ENCODE data around the gene CD48. TPM values are rescaled to one million over a fixed set of nuclear protein-coding genes. Genes with fewer than 3 reads are reported as not detected.

CD48 gene
- total and polyA plus RNA-seq, 2 of the 4 experiments (the other 2 are of a cell fraction), result not detected

GRCh38 chr1:160670701-160671100 lies 40.9 kb downstream of the CD48 start:
- Histone ChIP-seq H3K4me3 (ENCODE audit: insufficient read depth, low read depth, low read length) (no peak overlapping the region), H2BK15ac (ENCODE audit: low read depth, low read length) (no peak overlapping the region), H2BK5ac (ENCODE audit: low read depth, low read length, poor library complexity, severe bottlenecking) (no peak overlapping the region), H4K20me1 (ENCODE audit: insufficient read depth, low read length) (no peaks in the 10 kb centered on the region), H4K5ac (ENCODE audit: low read depth, low read length) (no peak overlapping the region), H3K27me3 (ENCODE audit: control insufficient read depth, insufficient read depth, low read length) (no peaks in the 10 kb centered on the region), H3K4ac (ENCODE audit: low read depth, low read length) (no peak overlapping the region), H3K56ac (ENCODE audit: extremely low read depth, insufficient read depth, low read length) (no peak overlapping the region), H2AK5ac (ENCODE audit: low read depth, low read length) (no peak overlapping the region), H3K9ac (ENCODE audit: low read depth, low read length) (no peak overlapping the region), H3K27ac (ENCODE audit: insufficient read depth, low read length) (no peak overlapping the region), H2BK120ac (ENCODE audit: low read depth, low read length) (no peak overlapping the region), H3K4me2 (ENCODE audit: low read depth, low read length) (no peak overlapping the region), H4K91ac (ENCODE audit: insufficient read depth, low read depth, low read length) (no peak overlapping the region), H3K9me1 (ENCODE audit: insufficient read depth, low read length) (no peaks in the 10 kb centered on the region), H3K18ac (ENCODE audit: low read depth, low read length) (no peak overlapping the region), H3K23ac (ENCODE audit: low read depth, low read length) (no peak overlapping the region), H3K14ac (replicated peaks; ENCODE audit: low read depth, low read length) (no peak overlapping the region), H4K8ac (ENCODE audit: low read depth in 2 of 2, low read length in 2 of 2) (no peak overlapping the region), H3K36me3 (ENCODE audit: control insufficient read depth, insufficient read depth, low read length) (no peaks in the 10 kb centered on the region), H2BK20ac (ENCODE audit: low read depth, low read length) (no peak overlapping the region), H2AFZ (replicated peaks; ENCODE audit: low read length, poor library complexity) (no peak overlapping the region), H3K4me1 (ENCODE audit: control insufficient read depth, insufficient read depth, low read length) (no peaks in the 10 kb centered on the region), H3K9me3 (ENCODE audit: control insufficient read depth, insufficient read depth, low read length) (no peaks in the 10 kb centered on the region), H2AK9ac (replicated peaks; ENCODE audit: low read depth, low read length, poor library complexity) (no peak overlapping the region), H3K79me1 (ENCODE audit: low read depth in 1 of 2, low read length in 2 of 2) (no peaks in the 10 kb centered on the region)
- intact Hi-C loops (cut with micrococcal nuclease), result no loop called here
- CTCF ChIA-PET, result no interaction called here
- BruUV-seq (replicated peaks), result no TSS peak
- DNase-seq (no peak), ATAC-seq (ENCODE audit: low read depth) (no peak)
- WGBS, 2 experiments (ENCODE audit: extremely low coverage in 2 of 2, insufficient read length in 1 of 2), result 100% methylated on average over 2 of the region's 4 CpGs; no CpG with 5 or more reads in 1 of the 2 experiments
- dilution Hi-C loops (cut with HindIII; ENCODE audit: low sequenced_read_pairs, unreplicated experiment), result no loop called here
- no peak for TF ChIP-seq CTCF (conservative IDR thresholded peaks at IDR 0.05; ENCODE audit: low read depth, low read length)
- no peak for TF ChIP-seq CEBPB (IDR thresholded peaks at IDR 0.05; ENCODE audit: low read depth, low read length)
- TF ChIP-seq ELK1 (IDR thresholded peaks at IDR 0.05; ENCODE audit: borderline replicate concordance, low read depth, low read length), result no peak
- TF ChIP-seq POLR2A (IDR thresholded peaks at IDR 0.05; ENCODE audit: low read depth, low read length), result no peak
- no peak for TF ChIP-seq RFX5 (IDR thresholded peaks at IDR 0.05; ENCODE audit: low read depth, low read length)
- TF ChIP-seq BHLHE40 (IDR thresholded peaks at IDR 0.05; ENCODE audit: low read depth, low read length), result no peak
- TF ChIP-seq MAFK (IDR thresholded peaks at IDR 0.05; ENCODE audit: low read depth, low read length), result no peak
- no peak for TF ChIP-seq SMC3 (IDR thresholded peaks at IDR 0.05; ENCODE audit: low read depth, low read length)
- no peak for TF ChIP-seq FOS (IDR thresholded peaks at IDR 0.05; ENCODE audit: low read depth, low read length)
- no peak for TF ChIP-seq RAD21 (IDR thresholded peaks at IDR 0.05; ENCODE audit: low read length)
- no peak for TF ChIP-seq RCOR1 (IDR thresholded peaks at IDR 0.05; ENCODE audit: insufficient replicate concordance, low read length)
- no peak for TF ChIP-seq USF2 (IDR thresholded peaks at IDR 0.05; ENCODE audit: low read depth, low read length)
- in situ Hi-C loops (cut with MboI; ENCODE audit: low sequenced_read_pairs), result loop anchor here (10.0 kb wide), 1 partner anchor 64 kb away; the partner anchor contains the start of gene SLAMF7
- POLR2A ChIA-PET (ENCODE audit: unreplicated experiment), result no interaction called here
